Measurements from ENCODE around the gene IGSF8. TPM values are rescaled to one million over a fixed set of nuclear protein-coding genes. Genes with fewer than 3 reads are reported as not detected.

IGSF8 gene
- total RNA-seq, 1 experiment from 2014 or later: 56.2 TPM

GRCh38 chr1:160148121-160148520, 49.7 kb upstream of the IGSF8 start:
- no peaks in the 10 kb centered on the region; the same call in 1 of the 2 replicates for H3K4me1 ChIP-seq (ENCODE audit: insufficient read depth, low read length)

More at GRCh38 chr1:160148121-160148520, 49.7 kb upstream of the IGSF8 start:
- Mint-ChIP-seq H3K27me3 (ENCODE audit: low read depth) (peaks cover 6% of the 10 kb centered on the region), H3K4me1 (peaks cover 3 to 13% of the 10 kb centered on the region in 2 experiments; a peak in 3 of 4 replicates), H3K36me3 (ENCODE audit: insufficient read depth in 1 of 3, low read depth in 3 of 3) (no peaks in the 10 kb centered on the region), H3K27ac (no peak overlapping the region), H3K9me3 (no peaks in the 10 kb centered on the region), H3K4me3 (no peak overlapping the region)
- Histone ChIP-seq H3K79me2 (ENCODE audit: insufficient read depth, low read length) (no peaks in the 10 kb centered on the region), H4K8ac (replicated peaks; ENCODE audit: insufficient read length, low read depth, low read length) (no peak overlapping the region), H3K9ac (ENCODE audit: extremely low read depth, insufficient read length, low read length) (no peak overlapping the region), H4K5ac (ENCODE audit: insufficient read length, low read depth, low read length) (no peak overlapping the region), H2BK5ac (ENCODE audit: insufficient read length, low read length) (no peak overlapping the region), H2BK15ac (ENCODE audit: low read depth, low read length) (no peak overlapping the region), H3K18ac (ENCODE audit: insufficient read length, low read depth, low read length) (no peak overlapping the region), H2AK5ac (ENCODE audit: insufficient read length, low read length) (no peak overlapping the region), H3K56ac (ENCODE audit: insufficient read length, low read depth, low read length) (no peak overlapping the region), H3K4me2 (ENCODE audit: insufficient read depth, insufficient read length, low read length) (no peak overlapping the region), H3K27me3 (ENCODE audit: insufficient read depth, low read length) (no peaks in the 10 kb centered on the region), H2BK12ac (ENCODE audit: insufficient read length, low read depth, low read length) (no peak overlapping the region), H4K91ac (ENCODE audit: insufficient read length, low read depth, low read length) (no peak overlapping the region), H2BK120ac (ENCODE audit: low read depth, low read length, poor library complexity, severe bottlenecking) (no peak overlapping the region), H3K23me2 (ENCODE audit: insufficient read length, low read depth, low read length, poor library complexity, severe bottlenecking) (no peaks in the 10 kb centered on the region), H3K27ac (ENCODE audit: insufficient read length, low read depth, low read length) (no peak overlapping the region), H3K23ac (ENCODE audit: insufficient read length, low read depth, low read length) (no peak overlapping the region), H2AFZ (ENCODE audit: low read length) (no peak overlapping the region), H3K9me3 (ENCODE audit: control insufficient read depth, low read depth, low read length) (no peaks in the 10 kb centered on the region), H3K79me1 (ENCODE audit: insufficient read depth, low read depth, low read length, poor library complexity, severe bottlenecking) (no peaks in the 10 kb centered on the region), H4K20me1 (ENCODE audit: control insufficient read depth, insufficient read depth, insufficient read length) (no peaks in the 10 kb centered on the region), H3K14ac (ENCODE audit: insufficient read depth, low read length) (no peak overlapping the region), H2BK20ac (ENCODE audit: low read depth, low read length, poor library complexity, severe bottlenecking) (no peak overlapping the region), H3T11ph (ENCODE audit: low read length) (no peak overlapping the region), H3K4ac (ENCODE audit: low read depth, low read length) (no peak overlapping the region)
- no CpG with 5 or more reads among the region's 3 CpGs for WGBS (ENCODE audit: extremely low coverage, insufficient read length, low lambda C conversion rate)
- no peak for TF ChIP-seq CTCF (conservative IDR thresholded peaks at IDR 0.05)
- DNase-seq: no peak

Data from H9 (cell line).